GM12891 (cell line): Measurements from ENCODE around the gene RAPGEF5.

Source experiments
- DNase-seq: peaks from one replicate; pipeline ENCODE4 v3.0.0; 2011; ENCODE audit warnings: low spot score; ENCODE audit not compliant: insufficient read length
- FAIRE-seq: peaks from 2 replicates; lab custom pipeline; 2011; peaks lifted over from hg19 to GRCh38; lab: Jason Lieb, UNC
- PAX5 ChIP-seq: IDR thresholded peaks from 2 replicates; pipeline ENCODE4 v1.6.1; 2011; ENCODE audit warnings: low read length, moderate library complexity, mild to moderate bottlenecking; ENCODE audit not compliant: insufficient read depth, severe bottlenecking
- POLR2A ChIP-seq: IDR thresholded peaks from 2 replicates; pipeline ENCODE4 v1.6.1; 2011; ENCODE audit warnings: low read depth, low read length, control low read depth
- POLR2AphosphoS5 ChIP-seq: IDR thresholded peaks from 2 replicates; pipeline ENCODE4 v1.6.1; 2011; ENCODE audit warnings: low read depth, low read length, control low read depth
- POU2F2 ChIP-seq: IDR thresholded peaks from 2 replicates; pipeline ENCODE4 v1.6.1; 2011; ENCODE audit warnings: low read depth, mild to moderate bottlenecking, control low read depth, low read length, moderate library complexity
- SPI1 ChIP-seq: IDR thresholded peaks from 2 replicates; pipeline ENCODE4 v1.6.1; 2011; ENCODE audit warnings: low read depth, low read length, control low read depth
- TAF1 ChIP-seq: IDR thresholded peaks from 2 replicates; pipeline ENCODE4 v1.6.1; 2011; ENCODE audit warnings: low read depth, low read length, control low read depth

RAPGEF5 gene

GRCh38 chr7:22296916-22297315 is 60.0 kb downstream of the RAPGEF5 start:
- no peak for DNase-seq
- no peak for FAIRE-seq
- no peak for TF ChIP-seq PAX5
- TF ChIP-seq POLR2AphosphoS5: no peak
- no peak for TF ChIP-seq POU2F2
- no peak for TF ChIP-seq SPI1
- no peak for TF ChIP-seq TAF1
- no peak for TF ChIP-seq POLR2A

- FAIRE-seq (no peak), DNase-seq (no peak)
- no peak for TF ChIP-seq POU2F2
- no peak for TF ChIP-seq TAF1
- TF ChIP-seq POLR2AphosphoS5: no peak
- TF ChIP-seq PAX5: no peak
- no peak for TF ChIP-seq POLR2A
- TF ChIP-seq SPI1: no peak
These were observed 60.7 kb downstream of the RAPGEF5 start for GRCh38 chr7:22296265-22296566.

GRCh38 chr7:22295402-22296264 is 61.3 kb downstream of the RAPGEF5 start:
- FAIRE-seq (no peak), DNase-seq (no peak)
- TF ChIP-seq POLR2AphosphoS5: no peak
- TF ChIP-seq TAF1: no peak
- TF ChIP-seq SPI1: no peak
- TF ChIP-seq POU2F2: no peak
- TF ChIP-seq POLR2A: no peak
- TF ChIP-seq PAX5: no peak

- FAIRE-seq (no peak), DNase-seq (no peak)
- no peak for TF ChIP-seq SPI1
- TF ChIP-seq TAF1: no peak
- TF ChIP-seq PAX5: no peak
- TF ChIP-seq POLR2A: no peak
These were observed 64.4 kb downstream of the RAPGEF5 start for GRCh38 chr7:22292531-22292930.

GRCh38 chr7:22291977-22292376 is 65.0 kb downstream of the RAPGEF5 start:
- TF ChIP-seq POU2F2 (no peak), SPI1 (no peak), PAX5 (no peak), POLR2A (no peak), TAF1 (no peak), POLR2AphosphoS5 (no peak)
- DNase-seq (no peak), FAIRE-seq (no peak)

- FAIRE-seq: no peak
- TF ChIP-seq POLR2A (no peak), POLR2AphosphoS5 (no peak), SPI1 (no peak), POU2F2 (no peak), PAX5 (no peak), TAF1 (no peak)
- DNase-seq: no peak
These were observed 68.8 kb downstream of the RAPGEF5 start for GRCh38 chr7:22288202-22288601.

GRCh38 chr7:22287412-22287811 is 69.5 kb downstream of the RAPGEF5 start:
- peak; percentile 28 for FAIRE-seq
- no peak for DNase-seq
- TF ChIP-seq TAF1 (no peak), POLR2A (no peak), POU2F2 (no peak), POLR2AphosphoS5 (no peak), SPI1 (no peak), PAX5 (no peak)

GRCh38 chr7:22286436-22286835 is 70.5 kb downstream of the RAPGEF5 start:
- no peak for DNase-seq
- no peak for TF ChIP-seq SPI1
- no peak for TF ChIP-seq POLR2A
- no peak for TF ChIP-seq POU2F2
- TF ChIP-seq POLR2AphosphoS5: no peak
- no peak for TF ChIP-seq PAX5
- TF ChIP-seq TAF1: no peak
- FAIRE-seq: no peak

- FAIRE-seq: no peak
- DNase-seq: no peak
- no peak for TF ChIP-seq SPI1
- TF ChIP-seq POU2F2: no peak
These were observed 75.5 kb downstream of the RAPGEF5 start for GRCh38 chr7:22281481-22281880.

- DNase-seq (no peak), FAIRE-seq (no peak)
- no peak for TF ChIP-seq POLR2AphosphoS5
- TF ChIP-seq SPI1: no peak
- TF ChIP-seq TAF1: no peak
- TF ChIP-seq POLR2A: no peak
- TF ChIP-seq PAX5: no peak
- TF ChIP-seq POU2F2: no peak
These were observed 76.9 kb downstream of the RAPGEF5 start for GRCh38 chr7:22280031-22280430.
